Activated CD4-positive, alpha-beta T cell treated with anti-CD3 and anti-CD28 coated beads for 36 hours (primary cell): ENCODE data around the gene SPIRE1. TPM values are rescaled to one million over a fixed set of nuclear protein-coding genes. Genes with fewer than 3 reads are reported as not detected.

Source experiments
- ATAC-seq: fragments of 200-7000 bp; cut with Tn5 transposase; one replicate; pipeline ENCODE4 v1.10.0; 2021; ENCODE audit warnings: mild to moderate bottlenecking, moderate library complexity
- CTCF ChIA-PET: fragments of 350-600 bp; sonication (Branson Sonifier 250); formaldehyde crosslinking; loops from one replicate; lab custom pipeline; 2021; ENCODE audit warnings: antibody characterized with exemption; lab: Charles Lee
- POLR2A ChIA-PET: fragments of 350-600 bp; sonication (Branson Sonifier 250); formaldehyde crosslinking; loops from one replicate; lab custom pipeline; 2021; ENCODE audit warnings: antibody characterized with exemption, inconsistent platforms; lab: Charles Lee
- DNase-seq: peaks from one replicate; pipeline ENCODE4 v3.0.0-alpha.2; 2020
- H3K27ac Mint-ChIP-seq: one replicate; pipeline ENCODE4 v1.8.0; 2021; ENCODE audit warnings: mixed read lengths
- H3K27me3 Mint-ChIP-seq: one replicate; pipeline ENCODE4 v1.8.0; 2021; ENCODE audit warnings: mixed read lengths
- H3K36me3 Mint-ChIP-seq: one replicate; pipeline ENCODE4 v1.8.0; 2021; ENCODE audit warnings: low read depth, mixed read lengths
- H3K4me1 Mint-ChIP-seq: one replicate; pipeline ENCODE4 v1.8.0; 2021; ENCODE audit warnings: mixed read lengths
- H3K4me3 Mint-ChIP-seq: one replicate; pipeline ENCODE4 v1.8.0; 2021; ENCODE audit warnings: mild to moderate bottlenecking, moderate library complexity, mixed read lengths
- H3K9me3 Mint-ChIP-seq: one replicate; pipeline ENCODE4 v1.8.0; 2021; ENCODE audit warnings: low read depth, mixed read lengths
- intact Hi-C, 2 experiments: fragments of 100-400 bp; cut with DNase I in 1 of 2; cut with micrococcal nuclease in 1 of 2; formaldehyde crosslinking; loops; one replicate each; pipeline versions ENCODE4 v1.14.2 to v1.15.1; 2022 to 2024; cut with DNase I, micrococcal nuclease
- total RNA-seq, 2 experiments: library from RNA; stranded (reverse); gene quantifications; one replicate each; pipeline ENCODE4 v1.2.3, GENCODE V29; 2021

Gene SPIRE1
- total RNA-seq, 2 experiments from 2014 or later = 3.0 to 3.8 TPM

- Mint-ChIP-seq H3K9me3 (no peaks in the 10 kb centered on the region), H3K27me3 (no peaks in the 10 kb centered on the region), H3K4me1 (peaks cover 2% of the 10 kb centered on the region), H3K27ac (no peak overlapping the region), H3K4me3 (no peak overlapping the region), H3K36me3 (peaks cover 2% of the 10 kb centered on the region)
- peak; percentile 25 for DNase-seq
- intact Hi-C loops = no loop called here
- CTCF ChIA-PET = interaction anchor here (0.6 to 1.0 kb wide), 4 partner anchors 40 to 777 kb away, joined by 3 read pairs; no protein-coding TSS in a partner anchor
- POLR2A ChIA-PET = no interaction called here
- peak; percentile 55 for ATAC-seq
Observed at GRCh38 chr18:12686100-12686499, 28.2 kb upstream of the SPIRE1 start.

GRCh38 chr18:12679183-12679786, 21.4 kb upstream of the SPIRE1 start:
- Mint-ChIP-seq H3K36me3 (peaks cover 15% of the 10 kb centered on the region), H3K27me3 (no peaks in the 10 kb centered on the region), H3K4me3 (no peak overlapping the region), H3K4me1 (peaks cover 6% of the 10 kb centered on the region), H3K27ac (peak overlapping the region; percentile 58), H3K9me3 (no peaks in the 10 kb centered on the region)
- ChIA-PET POLR2A (no interaction called here), CTCF (interaction anchor here (0.6 kb wide), 1 partner anchor 35 kb away, joined by 4 read pairs; no protein-coding TSS in a partner anchor)
- no peak for ATAC-seq
- intact Hi-C loops = no loop called here
- DNase-seq = no peak

DNA sequence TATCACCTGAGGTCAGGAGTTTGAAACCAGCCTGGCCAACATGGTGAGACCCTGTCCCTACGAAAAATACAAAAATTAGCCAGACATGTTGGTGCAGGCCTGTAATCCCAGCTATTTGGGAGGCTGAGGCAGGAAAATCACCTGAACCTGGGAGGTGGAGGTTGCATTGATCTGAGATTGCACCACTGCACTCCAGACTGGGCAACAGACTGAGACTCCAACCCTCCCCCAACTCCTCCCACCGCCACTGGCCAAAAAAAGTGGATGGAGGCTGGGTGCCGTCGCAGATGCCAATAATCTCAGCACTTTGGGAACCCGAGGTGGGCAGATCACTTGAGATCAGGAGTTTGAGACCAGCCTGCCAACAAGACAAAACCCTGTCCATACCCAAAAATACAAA, 10.1 kb upstream of the SPIRE1 start:
- ATAC-seq (no peak), DNase-seq (no peak)
- ChIA-PET POLR2A (no interaction called here), CTCF (no interaction called here)
- Mint-ChIP-seq H3K36me3 (peaks cover 4% of the 10 kb centered on the region), H3K4me1 (peaks cover 3% of the 10 kb centered on the region), H3K27ac (no peak overlapping the region), H3K9me3 (no peaks in the 10 kb centered on the region), H3K4me3 (no peak overlapping the region), H3K27me3 (no peaks in the 10 kb centered on the region)
- intact Hi-C loops = no loop called here

GRCh38 chr18:12659904-12660605, 2.1 kb upstream of the SPIRE1 start:
- ChIA-PET CTCF (interaction anchor here (0.6 to 3.0 kb wide), 7 partner anchors 11 to 332 kb away, joined by 3 to 21 read pairs (median 7); partner anchors contain the start of gene AFG3L2), POLR2A (interaction anchor here (0.6 kb wide), 1 partner anchor 267 kb away, joined by 6 read pairs; no protein-coding TSS in a partner anchor)
- DNase-seq = peak; percentile 62
- ATAC-seq = peak; percentile 27
- Mint-ChIP-seq H3K27ac (no peak overlapping the region), H3K4me1 (peaks cover 14% of the 10 kb centered on the region), H3K36me3 (no peaks in the 10 kb centered on the region), H3K4me3 (no peak overlapping the region), H3K9me3 (no peaks in the 10 kb centered on the region), H3K27me3 (peaks cover 16% of the 10 kb centered on the region)
- intact Hi-C loops = loop anchor here (1.0 to 10.0 kb wide), 6 partner anchors 119 to 675 kb away; partner anchors contain the start of genes AFG3L2 (in 1 of the 2) and IMPA2 (in 1 of the 2)

DNA sequence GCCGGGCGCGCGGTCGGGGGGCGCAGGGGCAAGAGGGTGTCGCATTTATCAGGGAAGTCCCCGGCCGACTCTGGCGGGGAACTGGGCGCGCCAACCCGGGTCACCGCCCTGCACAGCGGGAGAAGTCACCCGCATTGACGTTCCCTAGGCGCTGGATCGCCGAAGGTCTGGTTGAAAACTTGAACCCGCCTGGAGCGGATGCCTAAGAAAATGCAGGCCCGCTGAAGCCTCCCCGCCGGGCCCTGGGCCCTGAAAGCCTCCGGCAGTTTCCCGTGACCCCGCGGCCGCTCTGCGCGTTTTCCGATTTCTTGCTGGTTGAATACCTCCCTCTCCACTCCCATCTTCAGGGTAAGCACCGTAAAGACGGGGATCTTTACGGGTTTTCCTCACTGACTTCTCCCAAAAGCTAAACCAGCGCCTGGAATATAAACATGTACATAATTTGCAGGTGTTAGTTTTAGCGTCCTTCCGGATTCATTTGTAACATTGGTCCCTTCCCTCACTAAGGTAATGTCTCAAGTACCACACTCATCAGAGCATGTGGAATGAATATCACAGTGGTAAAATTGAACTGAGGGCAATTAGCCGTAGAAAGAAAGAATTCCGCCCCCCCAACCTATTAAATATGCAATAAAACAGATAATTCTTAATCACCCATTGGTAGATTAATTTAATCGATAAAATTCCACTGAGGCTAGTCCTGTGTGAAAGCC, 675 bp upstream of the SPIRE1 start:
- intact Hi-C loops = loop anchor here (1.0 to 10.0 kb wide), 6 partner anchors 118 to 674 kb away; partner anchors contain the start of genes AFG3L2 (in 2 of the 2), IMPA2 (in 1 of the 2) and PRELID3A (in 1 of the 2)
- Mint-ChIP-seq H3K27ac (no peak overlapping the region), H3K36me3 (no peaks in the 10 kb centered on the region), H3K4me1 (peaks cover 14% of the 10 kb centered on the region), H3K4me3 (peak overlapping the region; percentile 71), H3K9me3 (no peaks in the 10 kb centered on the region), H3K27me3 (peaks cover 17% of the 10 kb centered on the region)
- POLR2A ChIA-PET = no interaction called here
- DNase-seq = peak; percentile 55
- CTCF ChIA-PET = interaction anchor here (0.6 to 2.8 kb wide), 7 partner anchors 16 to 950 kb away, joined by 3 to 21 read pairs (median 3); partner anchors contain the start of gene AFG3L2
- ATAC-seq = peak; percentile 42

DNA sequence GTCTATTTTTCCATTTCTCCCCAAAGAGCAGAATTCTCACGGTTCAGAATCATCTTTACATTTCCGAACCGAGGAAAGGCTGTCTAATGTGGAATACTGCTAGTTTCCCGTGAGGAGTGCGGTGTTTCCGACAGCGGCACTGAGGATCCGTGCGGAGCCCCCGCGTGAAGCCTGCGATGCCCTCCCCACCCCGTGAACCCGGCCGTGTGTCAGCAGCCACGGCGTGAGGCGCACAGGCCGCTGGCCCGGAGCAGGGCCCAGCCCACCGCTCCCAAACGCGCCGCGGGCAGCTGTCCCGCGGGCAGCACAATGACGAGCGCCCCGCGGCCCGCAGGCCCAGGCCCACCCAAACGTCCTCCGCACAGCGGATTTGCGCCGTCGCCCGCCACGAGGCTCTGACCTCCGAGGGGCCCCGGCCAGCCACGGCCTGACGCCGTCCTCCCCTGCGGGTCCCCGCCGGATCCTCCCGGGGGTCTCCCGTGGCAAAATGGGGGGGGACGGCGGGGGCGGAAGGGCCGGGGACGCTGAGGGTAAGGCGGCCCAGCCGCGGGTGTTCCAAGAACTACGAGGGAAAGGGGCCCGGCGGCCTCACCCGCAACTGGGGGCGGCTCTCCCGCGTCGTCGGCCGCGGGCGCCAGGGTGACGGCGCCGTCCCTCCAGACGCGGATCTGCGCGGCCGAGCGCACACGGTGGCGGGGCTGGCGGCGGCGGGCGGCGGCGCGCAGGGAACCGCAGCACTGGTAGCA, 796 bp downstream of the SPIRE1 start:
- peaks cover 22% of the 10 kb centered on the region for H3K4me1 Mint-ChIP-seq
- intact Hi-C loops = loop anchor here (2.0 to 10.0 kb wide), 4 partner anchors 46 to 672 kb away; partner anchors contain the start of genes AFG3L2 (in 1 of the 2), CEP76 (in 1 of the 2), IMPA2 (in 1 of the 2) and PSMG2 (in 1 of the 2)
- POLR2A ChIA-PET = no interaction called here
- DNase-seq (peak; percentile 60), ATAC-seq (peak; percentile 52)
- peak overlapping the region; percentile 65 for H3K4me3 Mint-ChIP-seq
- no peaks in the 10 kb centered on the region for H3K9me3 Mint-ChIP-seq
- H3K27me3 Mint-ChIP-seq = peaks cover 20% of the 10 kb centered on the region
- no peak overlapping the region for H3K27ac Mint-ChIP-seq
- CTCF ChIA-PET = interaction anchor here (1.0 to 2.8 kb wide), 2 partner anchors 12 to 265 kb away, joined by 3 to 21 read pairs; no protein-coding TSS in a partner anchor
- H3K36me3 Mint-ChIP-seq = no peaks in the 10 kb centered on the region

GRCh38 chr18:12656605-12656937, 1.3 kb downstream of the SPIRE1 start:
- Mint-ChIP-seq H3K9me3 (no peaks in the 10 kb centered on the region), H3K4me1 (peaks cover 22% of the 10 kb centered on the region), H3K27ac (no peak overlapping the region), H3K36me3 (no peaks in the 10 kb centered on the region), H3K27me3 (peaks cover 22% of the 10 kb centered on the region), H3K4me3 (peak overlapping the region; percentile 65)
- ChIA-PET CTCF (no interaction called here), POLR2A (no interaction called here)
- intact Hi-C loops = loop anchor here (2.0 to 10.0 kb wide), 4 partner anchors 46 to 672 kb away; partner anchors contain the start of genes AFG3L2 (in 1 of the 2), CEP76 (in 1 of the 2), IMPA2 (in 1 of the 2) and PSMG2 (in 1 of the 2)
- DNase-seq = no peak
- no peak for ATAC-seq

DNA sequence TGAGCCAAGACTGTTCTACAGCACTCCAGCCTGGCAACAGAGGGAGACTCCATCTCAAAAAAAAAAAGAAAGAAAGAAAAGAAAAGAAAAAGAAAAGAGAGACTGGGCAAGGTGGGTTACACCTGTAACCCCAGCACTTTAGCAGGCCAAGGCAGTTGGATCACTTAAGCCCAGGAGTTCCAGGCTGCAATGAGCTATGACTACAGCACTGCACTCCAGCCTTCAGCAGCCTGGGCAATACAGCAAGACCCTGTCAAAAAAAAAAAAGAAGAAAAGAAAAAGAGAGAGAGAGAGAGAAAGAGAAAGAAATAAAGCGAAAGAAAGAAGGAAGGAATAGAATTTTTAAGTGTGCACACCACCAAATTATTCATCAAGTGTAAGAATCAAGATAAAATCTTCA, 2.9 kb downstream of the SPIRE1 start:
- ATAC-seq = no peak
- ChIA-PET CTCF (interaction anchor here (0.6 to 1.3 kb wide), 2 partner anchors 111 to 920 kb away, joined by 3 read pairs; no protein-coding TSS in a partner anchor), POLR2A (no interaction called here)
- no peaks in the 10 kb centered on the region for H3K36me3 Mint-ChIP-seq
- no peak for DNase-seq
- H3K27ac Mint-ChIP-seq = no peak overlapping the region
- peaks cover 22% of the 10 kb centered on the region for H3K27me3 Mint-ChIP-seq
- peaks cover 24% of the 10 kb centered on the region for H3K4me1 Mint-ChIP-seq
- no peak overlapping the region for H3K4me3 Mint-ChIP-seq
- intact Hi-C loops = loop anchor here (5.0 to 10.0 kb wide), 4 partner anchors 113 to 670 kb away; partner anchors contain the start of genes AFG3L2 (in 1 of the 2) and IMPA2 (in 1 of the 2)
- no peaks in the 10 kb centered on the region for H3K9me3 Mint-ChIP-seq

DNA sequence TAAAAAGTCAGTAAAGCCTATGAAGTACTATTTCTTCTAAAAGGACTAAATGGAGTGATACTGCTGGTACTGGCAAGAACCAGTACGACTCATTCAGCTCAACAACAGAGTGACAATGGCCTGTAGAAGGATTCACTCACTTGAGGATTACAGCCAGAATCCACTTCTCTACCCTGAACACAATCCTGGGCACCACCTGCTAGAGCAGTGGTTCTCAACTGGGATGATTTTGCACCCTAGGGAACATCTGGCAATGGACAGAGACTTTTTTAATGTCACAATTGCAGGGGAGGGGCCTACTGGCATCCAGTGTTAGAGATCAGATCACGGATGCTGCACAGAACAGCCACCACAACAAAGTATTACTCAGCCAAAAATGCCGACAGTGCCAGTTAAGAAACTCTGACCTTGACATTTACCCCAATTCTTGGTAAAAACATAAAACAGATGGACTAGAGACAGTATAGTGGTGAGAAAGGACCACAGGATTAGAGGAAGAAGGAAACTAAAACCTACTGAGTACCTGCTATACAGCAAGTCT, 5.0 kb downstream of the SPIRE1 start:
- CTCF ChIA-PET = no interaction called here
- Mint-ChIP-seq H3K4me3 (no peak overlapping the region), H3K4me1 (peaks cover 21% of the 10 kb centered on the region), H3K9me3 (no peaks in the 10 kb centered on the region), H3K27me3 (peaks cover 18% of the 10 kb centered on the region), H3K27ac (no peak overlapping the region), H3K36me3 (no peaks in the 10 kb centered on the region)
- POLR2A ChIA-PET = no interaction called here
- peak; percentile 38 for DNase-seq
- intact Hi-C loops = loop anchor here (5.0 to 10.0 kb wide), 2 partner anchors 111 to 668 kb away; partner anchors contain the start of gene IMPA2 (in 1 of the 2)
- ATAC-seq = peak; percentile 62

- Mint-ChIP-seq H3K9me3 (no peaks in the 10 kb centered on the region), H3K4me1 (peaks cover 18% of the 10 kb centered on the region), H3K27ac (no peak overlapping the region), H3K4me3 (no peak overlapping the region), H3K36me3 (no peaks in the 10 kb centered on the region), H3K27me3 (peaks cover 17% of the 10 kb centered on the region)
- intact Hi-C loops = loop anchor here (5.0 to 10.0 kb wide), 2 partner anchors 109 to 667 kb away; partner anchors contain the start of gene IMPA2 (in 1 of the 2)
- CTCF ChIA-PET = no interaction called here
- DNase-seq (no peak), ATAC-seq (no peak)
- POLR2A ChIA-PET = no interaction called here
Observed at GRCh38 chr18:12651651-12652050, 6.3 kb downstream of the SPIRE1 start.
